Neural cell (in vitro differentiated cells): ENCODE data around the gene LDLRAD3.

ENCODE experiments used
- MXI1 ChIP-seq: fragments of 450-650 bp; conservative IDR thresholded peaks from 2 replicates; pipeline ENCODE4 v1.6.1; 2014; ENCODE audit warnings: antibody characterized with exemption, mild to moderate bottlenecking; ENCODE audit not compliant: poor library complexity, severe bottlenecking
- SMC3 ChIP-seq: fragments of 450-650 bp; conservative IDR thresholded peaks from 2 replicates; pipeline ENCODE4 v1.6.1; 2014; ENCODE audit warnings: antibody characterized with exemption, mild to moderate bottlenecking, moderate library complexity; ENCODE audit not compliant: poor library complexity
- TF ChIP-seq, protein P1 (sequence below): fragments of 450-650 bp; IDR thresholded peaks from 2 replicates; pipeline ENCODE4 v1.5.1; 2014; ENCODE audit warnings: antibody characterized with exemption, mild to moderate bottlenecking, moderate library complexity; ENCODE audit not compliant: poor library complexity, severe bottlenecking
- TF ChIP-seq, protein P2 (sequence below): IDR thresholded peaks from 2 replicates; pipeline ENCODE4 v1.6.1; 2012; ENCODE audit warnings: borderline replicate concordance

DNA sequence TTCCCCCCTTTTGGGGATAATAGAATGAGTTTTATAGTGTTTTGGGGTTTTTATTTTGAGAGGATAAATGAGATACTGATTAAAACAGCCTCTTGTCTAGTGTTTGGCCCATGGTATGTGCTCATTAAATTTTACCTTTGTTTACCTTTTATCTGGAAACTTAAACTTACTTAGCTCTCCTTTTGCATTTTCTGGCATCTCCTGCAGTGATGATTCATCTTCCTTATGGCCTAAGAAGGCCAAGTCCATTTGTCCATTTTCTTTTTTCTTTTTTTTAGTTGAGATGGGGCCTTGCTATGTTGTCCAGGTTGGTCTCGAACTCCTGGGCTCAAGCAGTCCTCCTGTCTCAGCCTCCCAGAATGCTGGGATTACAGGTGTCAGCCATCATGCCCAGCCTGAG is 189.1 kb downstream of the LDLRAD3 start:
- TF ChIP-seq, protein P1, sequence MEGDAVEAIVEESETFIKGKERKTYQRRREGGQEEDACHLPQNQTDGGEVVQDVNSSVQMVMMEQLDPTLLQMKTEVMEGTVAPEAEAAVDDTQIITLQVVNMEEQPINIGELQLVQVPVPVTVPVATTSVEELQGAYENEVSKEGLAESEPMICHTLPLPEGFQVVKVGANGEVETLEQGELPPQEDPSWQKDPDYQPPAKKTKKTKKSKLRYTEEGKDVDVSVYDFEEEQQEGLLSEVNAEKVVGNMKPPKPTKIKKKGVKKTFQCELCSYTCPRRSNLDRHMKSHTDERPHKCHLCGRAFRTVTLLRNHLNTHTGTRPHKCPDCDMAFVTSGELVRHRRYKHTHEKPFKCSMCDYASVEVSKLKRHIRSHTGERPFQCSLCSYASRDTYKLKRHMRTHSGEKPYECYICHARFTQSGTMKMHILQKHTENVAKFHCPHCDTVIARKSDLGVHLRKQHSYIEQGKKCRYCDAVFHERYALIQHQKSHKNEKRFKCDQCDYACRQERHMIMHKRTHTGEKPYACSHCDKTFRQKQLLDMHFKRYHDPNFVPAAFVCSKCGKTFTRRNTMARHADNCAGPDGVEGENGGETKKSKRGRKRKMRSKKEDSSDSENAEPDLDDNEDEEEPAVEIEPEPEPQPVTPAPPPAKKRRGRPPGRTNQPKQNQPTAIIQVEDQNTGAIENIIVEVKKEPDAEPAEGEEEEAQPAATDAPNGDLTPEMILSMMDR, result no peak
- TF ChIP-seq, protein P2, sequence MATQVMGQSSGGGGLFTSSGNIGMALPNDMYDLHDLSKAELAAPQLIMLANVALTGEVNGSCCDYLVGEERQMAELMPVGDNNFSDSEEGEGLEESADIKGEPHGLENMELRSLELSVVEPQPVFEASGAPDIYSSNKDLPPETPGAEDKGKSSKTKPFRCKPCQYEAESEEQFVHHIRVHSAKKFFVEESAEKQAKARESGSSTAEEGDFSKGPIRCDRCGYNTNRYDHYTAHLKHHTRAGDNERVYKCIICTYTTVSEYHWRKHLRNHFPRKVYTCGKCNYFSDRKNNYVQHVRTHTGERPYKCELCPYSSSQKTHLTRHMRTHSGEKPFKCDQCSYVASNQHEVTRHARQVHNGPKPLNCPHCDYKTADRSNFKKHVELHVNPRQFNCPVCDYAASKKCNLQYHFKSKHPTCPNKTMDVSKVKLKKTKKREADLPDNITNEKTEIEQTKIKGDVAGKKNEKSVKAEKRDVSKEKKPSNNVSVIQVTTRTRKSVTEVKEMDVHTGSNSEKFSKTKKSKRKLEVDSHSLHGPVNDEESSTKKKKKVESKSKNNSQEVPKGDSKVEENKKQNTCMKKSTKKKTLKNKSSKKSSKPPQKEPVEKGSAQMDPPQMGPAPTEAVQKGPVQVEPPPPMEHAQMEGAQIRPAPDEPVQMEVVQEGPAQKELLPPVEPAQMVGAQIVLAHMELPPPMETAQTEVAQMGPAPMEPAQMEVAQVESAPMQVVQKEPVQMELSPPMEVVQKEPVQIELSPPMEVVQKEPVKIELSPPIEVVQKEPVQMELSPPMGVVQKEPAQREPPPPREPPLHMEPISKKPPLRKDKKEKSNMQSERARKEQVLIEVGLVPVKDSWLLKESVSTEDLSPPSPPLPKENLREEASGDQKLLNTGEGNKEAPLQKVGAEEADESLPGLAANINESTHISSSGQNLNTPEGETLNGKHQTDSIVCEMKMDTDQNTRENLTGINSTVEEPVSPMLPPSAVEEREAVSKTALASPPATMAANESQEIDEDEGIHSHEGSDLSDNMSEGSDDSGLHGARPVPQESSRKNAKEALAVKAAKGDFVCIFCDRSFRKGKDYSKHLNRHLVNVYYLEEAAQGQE, result no peak
- TF ChIP-seq SMC3, result no peak
- no peak for TF ChIP-seq MXI1
